Measurements from ENCODE around the gene DAAM2. TPM values are rescaled to one million over a fixed set of nuclear protein-coding genes. Genes with fewer than 3 reads are reported as not detected.

DAAM2 gene
- 12.1 and 19.3 TPM in 2 replicates for total RNA-seq (ENCODE audit: low replicate concordance)

GRCh38 chr6:39791850-39792539, at the start of gene DAAM2:
DAAM2 (plus strand) TSS chr6:39792376; CDS start chr6:39856303, 63,927 bp downstream.

GRCh38 chr6:39934131-39934757, 142.1 kb downstream of the DAAM2 start, which contains the start of gene MOCS1:
MOCS1 (minus strand) TSS chr6:39934462; CDS start chr6:39934417, 45 bp downstream.

Other genes with a start within 250 kb of the DAAM2 start
- gene KIF6, start 67.0 kb upstream of the DAAM2 start, total RNA-seq (ENCODE audit: low replicate concordance) = 0.08 and 1.3 TPM in 2 replicates
- gene MOCS1, start 142.1 kb downstream of the DAAM2 start, total RNA-seq (ENCODE audit: low replicate concordance) = 11.3 and 17.4 TPM in 2 replicates